Measurements from ENCODE around the gene ABT1. TPM values are rescaled to one million over a fixed set of nuclear protein-coding genes. Genes with fewer than 3 reads are reported as not detected.

The ABT1 gene
- polyA plus RNA-seq, 2 donors: 7.9 to 17.8 TPM

DNA sequence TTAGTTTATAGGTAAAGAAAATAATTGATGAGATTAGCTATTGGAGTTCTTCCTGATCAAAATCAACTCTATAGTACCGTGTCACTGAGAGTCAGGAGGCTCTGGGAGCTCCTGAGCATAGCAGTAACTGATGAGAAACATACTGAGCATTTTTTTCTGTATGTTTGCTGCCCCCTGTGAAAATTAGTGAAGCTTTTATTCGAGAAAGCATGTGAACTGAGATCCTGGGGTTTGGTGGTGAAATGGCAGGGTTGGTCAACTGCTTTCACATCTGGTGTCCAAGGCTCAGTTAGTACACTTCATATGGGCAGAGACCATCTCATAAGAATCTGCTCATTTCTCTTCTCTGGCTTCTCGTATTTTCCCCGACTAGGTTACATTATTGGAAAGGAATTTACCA is 4.1 kb upstream of the ABT1 start:
- WGBS, 2 donors: 59 to 63% methylated on average over 4 of the region's 4 CpGs
- Histone ChIP-seq H3K27me3 (ENCODE audit: control insufficient read depth in 1 of 2, insufficient read depth in 2 of 2, low read length in 2 of 2) (no peaks in the 10 kb centered on the region), H3K4me1 (ENCODE audit: control insufficient read depth in 2 of 2, insufficient read depth in 2 of 2, low read length in 1 of 2) (peaks cover 0 to 2% of the 10 kb centered on the region in 2 donors), H3K27ac (ENCODE audit: low read depth in 2 of 2, low read length in 1 of 2) (no peak overlapping the region), H3K36me3 (ENCODE audit: control insufficient read depth in 2 of 2, insufficient read depth in 2 of 2, low read length in 1 of 2) (no peaks in the 10 kb centered on the region), H3K4me3 (ENCODE audit: low read depth in 1 of 2, low read length in 2 of 2) (no peak overlapping the region), H3K9me3 (ENCODE audit: control insufficient read depth in 2 of 2, insufficient read depth in 1 of 2, low read depth in 1 of 2, low read length in 1 of 2) (no peaks in the 10 kb centered on the region)

DNA sequence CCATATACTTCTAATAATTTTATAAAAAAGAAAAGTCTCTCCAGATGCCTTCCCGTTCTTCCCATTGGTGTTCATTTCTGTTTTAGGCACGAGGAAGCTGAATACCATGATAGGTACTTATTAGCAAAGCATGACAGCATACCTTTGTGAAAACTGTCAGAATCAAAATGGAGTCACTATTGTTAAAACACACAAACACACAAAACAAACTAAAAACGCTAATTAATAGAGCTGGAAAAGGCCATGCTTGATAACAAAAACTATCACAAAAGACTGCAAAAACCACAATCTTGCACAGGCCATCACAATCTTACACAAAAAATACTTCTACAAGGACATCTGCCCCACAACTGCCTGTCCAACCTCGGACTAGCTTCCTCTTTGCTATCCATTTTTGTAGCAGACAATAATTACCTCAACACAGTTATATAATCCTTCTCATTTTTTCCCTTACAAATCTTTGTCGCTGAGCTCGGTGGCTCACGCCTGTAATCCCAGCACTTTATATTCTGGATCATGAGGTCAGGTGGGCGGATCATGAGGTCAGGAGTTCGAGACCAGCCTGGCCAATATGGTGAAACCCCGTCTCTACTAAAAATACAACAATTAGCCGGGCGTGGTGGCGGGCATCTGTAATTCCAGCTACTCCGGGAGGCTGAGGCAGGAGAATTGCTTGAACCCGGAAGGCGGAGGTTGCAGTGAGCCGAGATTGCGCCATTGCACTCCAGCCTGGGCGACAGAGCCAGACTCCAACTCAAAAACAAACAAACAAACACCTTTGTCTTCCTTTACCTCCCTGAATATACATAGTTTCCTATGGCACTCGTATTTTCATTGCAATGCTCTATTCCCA is 3.2 kb upstream of the ABT1 start:
- H3K36me3 ChIP-seq (ENCODE audit: control insufficient read depth in 2 of 2, insufficient read depth in 2 of 2, low read length in 1 of 2): peaks cover 0 to 5% of the 10 kb centered on the region in 2 donors
- 41 to 51% methylated on average over 20 of the region's 20 CpGs for WGBS, 2 donors
- no peaks in the 10 kb centered on the region for H3K9me3 ChIP-seq (ENCODE audit: control insufficient read depth in 2 of 2, insufficient read depth in 1 of 2, low read depth in 1 of 2, low read length in 1 of 2)
- no peak overlapping the region for H3K4me3 ChIP-seq (ENCODE audit: low read depth in 1 of 2, low read length in 2 of 2)
- peaks cover 6 to 10% of the 10 kb centered on the region in 2 donors for H3K4me1 ChIP-seq (ENCODE audit: control insufficient read depth in 2 of 2, insufficient read depth in 2 of 2, low read length in 1 of 2)
- H3K27ac ChIP-seq (ENCODE audit: low read depth in 2 of 2, low read length in 1 of 2): no peak overlapping the region
- no peaks in the 10 kb centered on the region for H3K27me3 ChIP-seq (ENCODE audit: control insufficient read depth in 1 of 2, insufficient read depth in 2 of 2, low read length in 2 of 2)

DNA sequence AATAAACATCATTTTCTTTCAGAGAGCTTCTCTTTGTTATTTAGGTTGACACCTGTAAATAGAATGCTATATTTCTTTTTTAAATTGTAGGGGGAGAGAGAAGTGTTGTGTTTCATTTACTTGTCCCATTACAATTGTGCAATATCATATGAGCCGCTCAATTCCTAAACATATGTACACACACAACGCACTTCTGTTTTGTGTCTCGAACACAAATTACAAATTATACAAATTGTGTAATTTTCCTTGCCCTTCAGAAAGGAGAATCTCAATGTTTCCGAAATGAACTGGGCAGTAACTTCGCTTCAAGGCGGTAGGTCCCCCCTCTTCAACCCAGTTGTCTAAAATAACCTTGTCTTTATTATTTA is 2.6 kb upstream of the ABT1 start:
- no peak overlapping the region for H3K27ac ChIP-seq (ENCODE audit: low read depth in 2 of 2, low read length in 1 of 2)
- H3K4me1 ChIP-seq (ENCODE audit: control insufficient read depth in 2 of 2, insufficient read depth in 2 of 2, low read length in 1 of 2): peaks cover 6 to 10% of the 10 kb centered on the region in 2 donors
- WGBS, 2 donors: 34 to 46% methylated on average over 6 of the region's 6 CpGs
- H3K9me3 ChIP-seq (ENCODE audit: control insufficient read depth in 2 of 2, insufficient read depth in 1 of 2, low read depth in 1 of 2, low read length in 1 of 2): no peaks in the 10 kb centered on the region
- H3K4me3 ChIP-seq (ENCODE audit: low read depth in 1 of 2, low read length in 2 of 2): no peak overlapping the region
- peaks cover 0 to 9% of the 10 kb centered on the region in 2 donors for H3K36me3 ChIP-seq (ENCODE audit: control insufficient read depth in 2 of 2, insufficient read depth in 2 of 2, low read length in 1 of 2)
- H3K27me3 ChIP-seq (ENCODE audit: control insufficient read depth in 1 of 2, insufficient read depth in 2 of 2, low read length in 2 of 2): no peaks in the 10 kb centered on the region

DNA sequence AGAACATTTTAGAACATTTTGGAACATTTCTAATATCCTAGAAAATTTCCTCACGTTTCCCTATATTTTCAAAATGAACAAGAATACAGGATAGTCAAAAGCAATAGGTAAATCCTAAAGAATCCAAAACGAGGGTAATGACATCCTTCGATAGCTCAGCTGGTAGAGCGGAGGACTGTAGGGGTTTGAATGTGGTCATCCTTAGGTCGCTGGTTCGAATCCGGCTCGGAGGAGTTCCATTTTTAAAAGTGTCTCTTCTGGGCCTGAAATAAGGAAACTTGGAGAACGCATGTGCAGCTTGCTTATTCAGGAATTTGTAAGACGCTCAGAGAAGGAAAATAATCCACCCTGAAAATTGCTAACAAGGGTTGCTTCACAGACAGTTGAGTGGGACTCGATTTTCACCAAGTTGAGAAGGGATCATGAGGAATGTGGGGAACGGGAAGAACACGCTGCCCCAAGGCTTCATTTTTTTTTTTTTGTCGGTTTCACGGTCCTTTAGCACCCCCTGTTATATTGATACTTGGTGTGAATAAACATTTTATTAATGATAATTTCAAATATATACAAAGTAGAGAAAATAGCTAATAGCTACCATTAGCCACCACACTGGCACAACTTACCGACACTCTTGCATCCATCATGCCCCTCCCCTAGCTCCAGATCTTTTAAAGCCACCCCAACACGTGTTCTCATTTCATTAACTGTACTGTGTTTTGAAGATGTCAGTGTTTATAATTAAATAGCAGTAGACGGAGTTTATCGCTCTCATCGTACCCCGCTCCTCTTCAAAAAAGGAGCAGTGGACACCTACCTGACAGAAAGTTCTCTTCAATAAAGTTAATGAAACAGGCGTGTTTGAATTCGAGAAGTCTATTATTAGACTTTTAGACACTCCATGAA is 1.8 kb upstream of the ABT1 start:
- Histone ChIP-seq H3K27me3 (ENCODE audit: control insufficient read depth in 1 of 2, insufficient read depth in 2 of 2, low read length in 2 of 2) (no peaks in the 10 kb centered on the region), H3K4me1 (ENCODE audit: control insufficient read depth in 2 of 2, insufficient read depth in 2 of 2, low read length in 1 of 2) (peaks cover 6 to 10% of the 10 kb centered on the region in 2 donors), H3K36me3 (ENCODE audit: control insufficient read depth in 2 of 2, insufficient read depth in 2 of 2, low read length in 1 of 2) (peaks cover 0 to 9% of the 10 kb centered on the region in 2 donors), H3K27ac (ENCODE audit: low read depth in 2 of 2, low read length in 1 of 2) (no peak overlapping the region), H3K4me3 (ENCODE audit: low read depth in 1 of 2, low read length in 2 of 2) (no peak overlapping the region), H3K9me3 (ENCODE audit: control insufficient read depth in 2 of 2, insufficient read depth in 1 of 2, low read depth in 1 of 2, low read length in 1 of 2) (no peaks in the 10 kb centered on the region)
- WGBS, 2 donors: 23 to 32% methylated on average over 23 of the region's 23 CpGs

DNA sequence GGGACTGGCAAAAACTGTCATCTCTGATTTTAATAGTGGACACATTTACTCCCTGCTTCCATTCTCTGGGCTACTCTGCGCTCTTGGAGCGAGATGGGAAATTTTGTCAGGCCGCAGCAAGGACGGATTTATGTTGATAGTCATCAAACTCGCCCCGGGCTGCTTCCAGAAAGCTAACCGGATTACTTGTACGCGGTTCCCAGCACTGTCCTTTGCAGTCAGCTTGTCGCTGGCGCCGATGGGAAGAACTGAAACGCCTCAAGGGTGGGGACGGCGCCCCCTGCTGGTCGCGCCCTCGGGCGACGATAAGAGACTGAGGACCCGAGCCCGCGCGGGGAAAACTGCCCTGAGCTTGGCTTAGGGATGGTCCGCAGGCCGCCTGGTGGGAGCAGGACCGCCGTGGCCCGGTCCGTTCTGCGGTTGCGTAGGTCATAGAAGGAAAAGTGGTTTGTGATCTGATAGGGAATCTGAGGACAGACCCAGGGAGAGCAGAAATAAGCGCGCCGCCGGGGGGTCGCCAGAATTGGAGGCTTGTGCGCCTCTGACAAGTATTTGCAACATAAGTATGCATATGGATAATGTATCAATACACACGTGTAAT is 984 bp upstream of the ABT1 start:
- peak overlapping the region; percentile 47 to 74 for H3K4me3 ChIP-seq (ENCODE audit: low read depth in 1 of 2, low read length in 2 of 2)
- no peaks in the 10 kb centered on the region for H3K9me3 ChIP-seq (ENCODE audit: control insufficient read depth in 2 of 2, insufficient read depth in 1 of 2, low read depth in 1 of 2, low read length in 1 of 2)
- WGBS, 2 donors: 1% methylated on average over 39 of the region's 39 CpGs
- H3K4me1 ChIP-seq (ENCODE audit: control insufficient read depth in 2 of 2, insufficient read depth in 2 of 2, low read length in 1 of 2): peaks cover 6 to 10% of the 10 kb centered on the region in 2 donors
- no peaks in the 10 kb centered on the region for H3K27me3 ChIP-seq (ENCODE audit: control insufficient read depth in 1 of 2, insufficient read depth in 2 of 2, low read length in 2 of 2)
- peaks cover 0 to 9% of the 10 kb centered on the region in 2 donors for H3K36me3 ChIP-seq (ENCODE audit: control insufficient read depth in 2 of 2, insufficient read depth in 2 of 2, low read length in 1 of 2)
- H3K27ac ChIP-seq (ENCODE audit: low read depth in 2 of 2, low read length in 1 of 2): peak overlapping the region; percentile 38 to 84

DNA sequence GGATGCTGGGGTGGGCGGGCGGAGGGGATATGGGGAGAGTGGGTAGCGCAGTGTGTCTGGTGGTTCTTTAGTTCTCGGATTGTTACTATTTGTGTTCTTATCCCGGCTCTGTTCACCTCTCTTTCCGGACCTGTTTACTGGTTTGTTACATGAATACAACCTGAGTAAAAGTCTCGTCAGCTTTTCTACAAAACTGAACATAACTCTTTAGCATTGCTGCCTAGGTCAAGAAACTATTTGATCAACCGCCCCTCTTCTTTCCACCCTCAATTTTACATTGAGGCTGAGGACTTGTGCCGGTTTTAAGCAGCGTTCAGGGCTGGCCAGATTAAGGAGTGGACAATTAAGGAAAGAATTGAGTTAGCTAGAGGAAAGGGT is 625 bp downstream of the ABT1 start:
- 2% methylated on average over 10 of the region's 10 CpGs for WGBS, 2 donors
- Histone ChIP-seq H3K36me3 (ENCODE audit: control insufficient read depth in 2 of 2, insufficient read depth in 2 of 2, low read length in 1 of 2) (peaks cover 0 to 9% of the 10 kb centered on the region in 2 donors), H3K9me3 (ENCODE audit: control insufficient read depth in 2 of 2, insufficient read depth in 1 of 2, low read depth in 1 of 2, low read length in 1 of 2) (no peaks in the 10 kb centered on the region), H3K4me3 (ENCODE audit: low read depth in 1 of 2, low read length in 2 of 2) (peak overlapping the region; percentile 86 to 96), H3K27ac (ENCODE audit: low read depth in 2 of 2, low read length in 1 of 2) (peak overlapping the region; percentile 73 to 97), H3K4me1 (ENCODE audit: control insufficient read depth in 2 of 2, insufficient read depth in 2 of 2, low read length in 1 of 2) (peaks cover 6 to 10% of the 10 kb centered on the region in 2 donors), H3K27me3 (ENCODE audit: control insufficient read depth in 1 of 2, insufficient read depth in 2 of 2, low read length in 2 of 2) (no peaks in the 10 kb centered on the region)

DNA sequence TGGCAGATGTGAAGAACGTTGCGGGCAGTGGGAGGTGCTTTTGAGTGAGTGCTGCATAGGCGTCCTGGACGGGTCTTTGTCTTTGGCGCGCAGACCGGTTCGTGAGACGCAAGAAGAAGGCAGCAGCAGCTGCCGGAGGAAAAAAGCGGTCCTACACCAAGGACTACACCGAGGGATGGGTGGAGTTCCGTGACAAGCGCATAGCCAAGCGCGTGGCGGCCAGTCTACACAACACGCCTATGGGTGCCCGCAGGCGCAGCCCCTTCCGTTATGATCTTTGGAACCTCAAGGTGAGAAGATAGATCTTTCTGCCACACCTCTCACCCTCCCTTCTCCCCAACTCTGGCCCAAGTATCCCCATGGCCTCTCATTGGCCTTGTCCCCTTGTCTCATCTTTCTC is 1.1 kb downstream of the ABT1 start:
- no peak overlapping the region for H3K27ac ChIP-seq (ENCODE audit: low read depth in 2 of 2, low read length in 1 of 2)
- peak overlapping the region; percentile 86 to 96 for H3K4me3 ChIP-seq (ENCODE audit: low read depth in 1 of 2, low read length in 2 of 2)
- 62 to 68% methylated on average over 21 of the region's 21 CpGs for WGBS, 2 donors
- no peaks in the 10 kb centered on the region for H3K9me3 ChIP-seq (ENCODE audit: control insufficient read depth in 2 of 2, insufficient read depth in 1 of 2, low read depth in 1 of 2, low read length in 1 of 2)
- H3K4me1 ChIP-seq (ENCODE audit: control insufficient read depth in 2 of 2, insufficient read depth in 2 of 2, low read length in 1 of 2): peaks cover 6 to 10% of the 10 kb centered on the region in 2 donors
- peaks cover 0 to 9% of the 10 kb centered on the region in 2 donors for H3K36me3 ChIP-seq (ENCODE audit: control insufficient read depth in 2 of 2, insufficient read depth in 2 of 2, low read length in 1 of 2)
- H3K27me3 ChIP-seq (ENCODE audit: control insufficient read depth in 1 of 2, insufficient read depth in 2 of 2, low read length in 2 of 2): no peaks in the 10 kb centered on the region

DNA sequence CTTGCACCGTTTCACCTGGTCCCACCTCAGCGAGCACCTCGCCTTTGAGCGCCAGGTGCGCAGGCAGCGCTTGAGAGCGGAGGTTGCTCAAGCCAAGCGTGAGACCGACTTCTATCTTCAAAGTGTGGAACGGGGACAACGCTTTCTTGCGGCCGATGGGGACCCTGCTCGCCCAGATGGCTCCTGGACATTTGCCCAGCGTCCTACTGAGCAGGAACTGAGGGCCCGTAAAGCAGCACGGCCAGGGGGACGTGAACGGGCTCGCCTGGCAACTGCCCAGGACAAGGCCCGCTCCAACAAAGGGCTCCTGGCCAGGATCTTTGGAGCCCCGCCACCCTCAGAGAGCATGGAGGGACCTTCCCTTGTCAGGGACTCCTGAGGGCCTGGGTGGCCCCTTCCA is 1.5 kb downstream of the ABT1 start:
- WGBS, 2 donors: 92 to 94% methylated on average over 22 of the region's 22 CpGs
- Histone ChIP-seq H3K27me3 (ENCODE audit: control insufficient read depth in 1 of 2, insufficient read depth in 2 of 2, low read length in 2 of 2) (no peaks in the 10 kb centered on the region), H3K4me1 (ENCODE audit: control insufficient read depth in 2 of 2, insufficient read depth in 2 of 2, low read length in 1 of 2) (peaks cover 6 to 10% of the 10 kb centered on the region in 2 donors), H3K27ac (ENCODE audit: low read depth in 2 of 2, low read length in 1 of 2) (no peak overlapping the region), H3K4me3 (ENCODE audit: low read depth in 1 of 2, low read length in 2 of 2) (no peak overlapping the region), H3K9me3 (ENCODE audit: control insufficient read depth in 2 of 2, insufficient read depth in 1 of 2, low read depth in 1 of 2, low read length in 1 of 2) (no peaks in the 10 kb centered on the region), H3K36me3 (ENCODE audit: control insufficient read depth in 2 of 2, insufficient read depth in 2 of 2, low read length in 1 of 2) (peaks cover 0 to 9% of the 10 kb centered on the region in 2 donors)

DNA sequence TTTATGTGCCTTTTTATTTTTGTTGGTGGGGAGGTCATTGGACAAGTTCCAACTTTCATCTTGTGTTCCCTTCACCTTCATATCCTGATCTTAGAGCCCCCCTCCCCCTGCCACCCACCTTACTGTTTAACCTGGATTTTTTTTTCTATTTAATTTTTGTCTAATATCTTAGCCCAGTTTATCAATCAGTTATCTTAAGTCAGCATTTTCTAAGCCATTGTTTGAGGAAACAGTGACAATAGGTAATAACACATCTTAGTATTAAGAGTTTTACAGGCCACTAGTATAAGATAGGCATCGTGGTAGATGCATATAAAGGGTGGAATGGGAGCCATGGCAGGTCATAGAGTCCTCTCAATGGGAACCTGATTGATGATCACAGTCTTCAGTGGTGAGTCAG is 2.4 kb downstream of the ABT1 start:
- H3K27ac ChIP-seq (ENCODE audit: low read depth in 2 of 2, low read length in 1 of 2): no peak overlapping the region
- no peaks in the 10 kb centered on the region for H3K9me3 ChIP-seq (ENCODE audit: control insufficient read depth in 2 of 2, insufficient read depth in 1 of 2, low read depth in 1 of 2, low read length in 1 of 2)
- peaks cover 0 to 9% of the 10 kb centered on the region in 2 donors for H3K36me3 ChIP-seq (ENCODE audit: control insufficient read depth in 2 of 2, insufficient read depth in 2 of 2, low read length in 1 of 2)
- H3K4me3 ChIP-seq (ENCODE audit: low read depth in 1 of 2, low read length in 2 of 2): no peak overlapping the region
- WGBS, 2 donors: 88% methylated on average over 1 of the region's 1 CpG
- peaks cover 6 to 10% of the 10 kb centered on the region in 2 donors for H3K4me1 ChIP-seq (ENCODE audit: control insufficient read depth in 2 of 2, insufficient read depth in 2 of 2, low read length in 1 of 2)
- H3K27me3 ChIP-seq (ENCODE audit: control insufficient read depth in 1 of 2, insufficient read depth in 2 of 2, low read length in 2 of 2): no peaks in the 10 kb centered on the region

Measured in esophagus (tissue), 2 donors.